Adrenal gland (tissue), 12 donors: ENCODE results near the gene ADAMTSL1. TPM values are rescaled to one million over a fixed set of nuclear protein-coding genes. Genes with fewer than 3 reads are reported as not detected.

Source experiments
- DNase-seq, 7 donors: peaks; one replicate each; pipeline ENCODE4 v3.0.0-alpha.2; 2019 to 2020
- H3K27ac ChIP-seq, 5 donors: fragments of 200-600 bp; sonication (generic) in 4 of 5; 1 replicate in 3 of 5; 2 replicates in 2 of 5; pipeline versions ENCODE4 v1.5.1 to v1.8.0; 2016 to 2020; ENCODE audit warnings: mild to moderate bottlenecking in 1 of 5
- H3K27me3 ChIP-seq: fragments of 200-600 bp; 2 replicates; pipeline ENCODE4 v1.8.0; 2021
- H3K36me3 ChIP-seq, 2 donors: fragments of 200-600 bp; replicated peaks in 1 of 2; 1 replicate in 1 of 2; 2 replicates in 1 of 2; pipeline versions ENCODE4 v1.5.1 to v1.8.0; 2018 to 2022
- H3K4me1 ChIP-seq, 2 donors: fragments of 200-600 bp; replicated peaks in 1 of 2; 1 replicate in 1 of 2; 2 replicates in 1 of 2; pipeline versions ENCODE4 v1.5.1 to v1.8.0; 2018 to 2021
- H3K4me3 ChIP-seq, 4 donors: fragments of 200-600 bp; sonication (generic) in 3 of 4; one replicate each; pipeline ENCODE4 v1.5.1; 2016 to 2018
- H3K9me3 ChIP-seq, 3 donors: fragments of 200-600 bp; sonication (generic) in 1 of 3; replicated peaks in 1 of 3; 1 replicate in 2 of 3; 2 replicates in 1 of 3; pipeline versions ENCODE4 v1.5.1 to v1.8.0; 2016 to 2021
- POLR2A ChIP-seq, 2 donors: fragments of 450-650 bp; IDR thresholded peaks; one replicate each; pipeline ENCODE4 v1.6.1; 2017; ENCODE audit warnings: antibody characterized with exemption in 2 of 2, mild to moderate bottlenecking in 2 of 2, moderate library complexity in 1 of 2
- WGBS, 4 donors: extraction: QIAGEN DNeasy Blood & Tissue Kit in 2 of 4; methylation state at CpG; one replicate each; pipeline versions ENCODE4 v1.1.5 to v1.1.7; 2013 to 2017; 5-methylcytosine and 5-hydroxymethylcytosine counted together
- intact Hi-C, 2 donors: fragments of 100-400 bp; cut with DNase I; formaldehyde crosslinking; loops; one replicate each; pipeline versions ENCODE4 v1.14.1 to v1.15.0; 2022 to 2023
- polyA plus RNA-seq, 3 donors: library from polyadenylated mRNA; stranded (reverse); fragments of 200-250 nt in 2 of 3; fragments of 350-450 nt in 1 of 3; fragmentation: Illumina TruSeq in 1 of 3; extraction: RNeasy Lipid Tissue Mini Kit (QIAGEN cat#74804) in 1 of 3; gene quantifications; one replicate each; pipeline ENCODE4 v1.2.3, GENCODE V29; 2013 to 2014
- total RNA-seq, 9 donors: library from RNA; depleted of rRNA in 4 of 9; stranded (reverse); fragments of >200 nt in 4 of 9; fragments of 120-200 nt in 1 of 9; fragmentation: NEBNext Ultra II Directional in 1 of 9; extraction: Animal tissue kit (Norgen Biotek cat#: 25700) in 1 of 9; gene quantifications; one replicate each; pipeline versions ENCODE4 v1.1.0 to v1.2.4, GENCODE V29; 2013 to 2023
- TF ChIP-seq, protein P1 (sequence below), 6 experiments: fragments of 450-650 bp in 4 of 6; fragments of 200-600 bp in 2 of 6; sonication (generic) in 1 of 6; IDR thresholded peaks; 1 replicate in 5 of 6; 2 replicates in 1 of 6; pipeline versions ENCODE4 v1.5.1 to v1.8.0; 2016 to 2021; ENCODE audit warnings: antibody characterized with exemption in 6 of 6, mild to moderate bottlenecking in 2 of 6, moderate library complexity in 1 of 6
- donor health status: healthy with polysubstance abuse.
- donor health status: Bipolar disorder and iron deficiency.
- donor health status: DM: yes; HTN: yes; CAD: no.
- donor health status: DM: no; HTN: no; CAD: no.
- donor health status: DM: no; HTN: no; CAD: no.
- donor health status: DM: yes; HTN: yes; CAD: no.

Gene ADAMTSL1
- total and polyA plus RNA-seq, 12 donors = 4.9 to 38.1 (median 20.6) TPM

GRCh38 chr9:18911714-18912342 lies 437.9 kb downstream of the ADAMTSL1 start:
- H3K36me3 ChIP-seq = no peaks in the 10 kb centered on the region
- no peak for TF ChIP-seq POLR2A (IDR thresholded peaks at IDR 0.05)
- TF ChIP-seq, protein P1, sequence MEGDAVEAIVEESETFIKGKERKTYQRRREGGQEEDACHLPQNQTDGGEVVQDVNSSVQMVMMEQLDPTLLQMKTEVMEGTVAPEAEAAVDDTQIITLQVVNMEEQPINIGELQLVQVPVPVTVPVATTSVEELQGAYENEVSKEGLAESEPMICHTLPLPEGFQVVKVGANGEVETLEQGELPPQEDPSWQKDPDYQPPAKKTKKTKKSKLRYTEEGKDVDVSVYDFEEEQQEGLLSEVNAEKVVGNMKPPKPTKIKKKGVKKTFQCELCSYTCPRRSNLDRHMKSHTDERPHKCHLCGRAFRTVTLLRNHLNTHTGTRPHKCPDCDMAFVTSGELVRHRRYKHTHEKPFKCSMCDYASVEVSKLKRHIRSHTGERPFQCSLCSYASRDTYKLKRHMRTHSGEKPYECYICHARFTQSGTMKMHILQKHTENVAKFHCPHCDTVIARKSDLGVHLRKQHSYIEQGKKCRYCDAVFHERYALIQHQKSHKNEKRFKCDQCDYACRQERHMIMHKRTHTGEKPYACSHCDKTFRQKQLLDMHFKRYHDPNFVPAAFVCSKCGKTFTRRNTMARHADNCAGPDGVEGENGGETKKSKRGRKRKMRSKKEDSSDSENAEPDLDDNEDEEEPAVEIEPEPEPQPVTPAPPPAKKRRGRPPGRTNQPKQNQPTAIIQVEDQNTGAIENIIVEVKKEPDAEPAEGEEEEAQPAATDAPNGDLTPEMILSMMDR (IDR thresholded peaks at IDR 0.05) = no peak
- H3K9me3 ChIP-seq = no peaks in the 10 kb centered on the region
- H3K27ac ChIP-seq = no peak overlapping the region
- H3K27me3 ChIP-seq = no peaks in the 10 kb centered on the region
- no peak overlapping the region for H3K4me3 ChIP-seq
- WGBS, 4 donors = 92 to 96% (median 95%) methylated on average over 7 to 9 of the region's 9 CpGs
- intact Hi-C loops = no loop called here
- DNase-seq = no peak
- no peaks in the 10 kb centered on the region for H3K4me1 ChIP-seq

GRCh38 chr9:18920141-18921084 lies 446.5 kb downstream of the ADAMTSL1 start:
- intact Hi-C loops = no loop called here
- no peak for DNase-seq
- TF ChIP-seq POLR2A (IDR thresholded peaks at IDR 0.05) = no peak
- TF ChIP-seq, protein P1 (IDR thresholded peaks at IDR 0.05) = no peak

DNA sequence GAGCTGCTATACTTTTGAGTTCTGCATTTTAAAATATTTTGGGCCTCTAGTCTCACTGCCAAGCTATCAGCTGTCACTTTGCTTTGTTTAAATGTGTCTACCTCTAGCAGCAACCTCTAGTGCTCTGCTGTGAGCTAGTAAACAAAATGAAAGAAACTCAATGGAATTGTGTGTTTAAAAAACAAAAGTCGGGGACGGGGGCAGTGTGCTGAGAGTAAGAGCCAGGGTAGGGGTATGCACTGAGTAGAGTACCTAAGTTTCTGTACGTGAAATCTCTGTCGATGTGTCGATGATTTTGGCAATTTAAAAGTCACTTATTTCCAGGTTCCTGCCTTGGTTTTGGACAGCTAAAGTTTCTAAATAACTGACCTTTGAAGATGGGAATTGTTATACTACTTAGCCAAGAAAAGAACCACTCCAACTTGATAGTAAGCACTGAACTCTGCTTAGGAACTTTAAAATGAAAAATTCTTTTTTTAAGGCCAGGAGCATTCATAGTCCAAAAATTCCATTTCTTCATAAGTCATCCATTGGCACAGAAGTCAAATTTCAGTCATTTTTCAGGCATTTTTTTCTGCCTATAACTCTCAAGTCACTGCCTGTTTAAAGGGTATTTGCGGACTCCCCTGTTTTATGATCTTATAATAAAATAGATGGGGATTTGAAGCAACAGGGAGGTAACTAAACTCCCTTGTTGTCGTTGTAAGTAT lies 447.6 kb downstream of the ADAMTSL1 start:
- H3K4me1 ChIP-seq = no peaks in the 10 kb centered on the region
- intact Hi-C loops = no loop called here
- DNase-seq = no peak
- TF ChIP-seq, protein P1 (IDR thresholded peaks at IDR 0.05) = no peak
- no peak for TF ChIP-seq POLR2A (IDR thresholded peaks at IDR 0.05)
- H3K27me3 ChIP-seq = no peaks in the 10 kb centered on the region
- no peaks in the 10 kb centered on the region for H3K9me3 ChIP-seq
- no peaks in the 10 kb centered on the region for H3K36me3 ChIP-seq
- 79 to 83% (median 81%) methylated on average over 7 of the region's 7 CpGs for WGBS, 4 donors
- H3K4me3 ChIP-seq = no peak overlapping the region
- no peak overlapping the region for H3K27ac ChIP-seq

More at GRCh38 chr9:18920141-18921084, 446.5 kb downstream of the ADAMTSL1 start:
- Histone ChIP-seq H3K27ac (no peak overlapping the region), H3K4me3 (no peak overlapping the region), H3K36me3 (no peaks in the 10 kb centered on the region), H3K27me3 (no peaks in the 10 kb centered on the region), H3K9me3 (no peaks in the 10 kb centered on the region), H3K4me1 (no peaks in the 10 kb centered on the region)
- 51 to 65% (median 60%) methylated on average over 4 of the region's 4 CpGs for WGBS, 4 donors
